Parathyroid adenoma (tissue), 2 donors: Measurements from ENCODE around the gene TBC1D7.
"Not testable (repeated sequence)": the region's sequence is repeated elsewhere in the genome, so short reads cannot be mapped to it uniquely, and the experiment has no call there.

Source experiments
- H2AFZ ChIP-seq: fragments of 300-600 bp; sonication (generic); one replicate; pipeline ENCODE4 v1.7.0; 2017; ENCODE audit warnings: antibody characterized with exemption, mild to moderate bottlenecking
- H3K27ac ChIP-seq: fragments of 300-600 bp; sonication (generic); one replicate; pipeline ENCODE4 v1.7.0; 2017
- H3K27me3 ChIP-seq: fragments of 300-600 bp; sonication (generic); one replicate; pipeline ENCODE4 v1.7.0; 2017; ENCODE audit warnings: low read length; ENCODE audit not compliant: control insufficient read depth, insufficient read depth
- H3K36me3 ChIP-seq: fragments of 300-600 bp; sonication (generic); one replicate; pipeline ENCODE4 v1.7.0; 2017; ENCODE audit warnings: low read length; ENCODE audit not compliant: control insufficient read depth, insufficient read depth
- H3K4me1 ChIP-seq: fragments of 300-600 bp; sonication (generic); one replicate; pipeline ENCODE4 v1.7.0; 2017; ENCODE audit warnings: control low read depth
- H3K4me2 ChIP-seq: fragments of 300-600 bp; sonication (generic); one replicate; pipeline ENCODE4 v1.7.0; 2017; ENCODE audit warnings: low read length
- H3K4me3 ChIP-seq: fragments of 300-600 bp; sonication (generic); one replicate; pipeline ENCODE4 v1.7.0; 2017; ENCODE audit warnings: low read depth, low read length
- H3K79me2 ChIP-seq: fragments of 300-600 bp; sonication (generic); one replicate; pipeline ENCODE4 v1.7.0; 2017; ENCODE audit warnings: control low read depth
- H3K9ac ChIP-seq: fragments of 300-600 bp; sonication (generic); one replicate; pipeline ENCODE4 v1.7.0; 2017; ENCODE audit warnings: mild to moderate bottlenecking
- H3K9me3 ChIP-seq: fragments of 300-600 bp; sonication (generic); one replicate; pipeline ENCODE4 v1.7.0; 2017; ENCODE audit warnings: low read length; ENCODE audit not compliant: control insufficient read depth
- TF ChIP-seq, protein P1 (sequence below): fragments of 300-600 bp; sonication (generic); IDR thresholded peaks from one replicate; pipeline ENCODE4 v1.7.0; 2017; ENCODE audit warnings: antibody characterized with exemption, mild to moderate bottlenecking
- donor health status: primary hyperparathyroidism.

TBC1D7 gene

GRCh38 chr6:13328875-13329183 lies 492 bp upstream of the TBC1D7 start:
- H3K4me2 ChIP-seq: peak overlapping the region; percentile 98
- peaks cover 4% of the 10 kb centered on the region for H3K4me1 ChIP-seq
- peak overlapping the region; percentile 98 for H2AFZ ChIP-seq
- TF ChIP-seq, protein P1, sequence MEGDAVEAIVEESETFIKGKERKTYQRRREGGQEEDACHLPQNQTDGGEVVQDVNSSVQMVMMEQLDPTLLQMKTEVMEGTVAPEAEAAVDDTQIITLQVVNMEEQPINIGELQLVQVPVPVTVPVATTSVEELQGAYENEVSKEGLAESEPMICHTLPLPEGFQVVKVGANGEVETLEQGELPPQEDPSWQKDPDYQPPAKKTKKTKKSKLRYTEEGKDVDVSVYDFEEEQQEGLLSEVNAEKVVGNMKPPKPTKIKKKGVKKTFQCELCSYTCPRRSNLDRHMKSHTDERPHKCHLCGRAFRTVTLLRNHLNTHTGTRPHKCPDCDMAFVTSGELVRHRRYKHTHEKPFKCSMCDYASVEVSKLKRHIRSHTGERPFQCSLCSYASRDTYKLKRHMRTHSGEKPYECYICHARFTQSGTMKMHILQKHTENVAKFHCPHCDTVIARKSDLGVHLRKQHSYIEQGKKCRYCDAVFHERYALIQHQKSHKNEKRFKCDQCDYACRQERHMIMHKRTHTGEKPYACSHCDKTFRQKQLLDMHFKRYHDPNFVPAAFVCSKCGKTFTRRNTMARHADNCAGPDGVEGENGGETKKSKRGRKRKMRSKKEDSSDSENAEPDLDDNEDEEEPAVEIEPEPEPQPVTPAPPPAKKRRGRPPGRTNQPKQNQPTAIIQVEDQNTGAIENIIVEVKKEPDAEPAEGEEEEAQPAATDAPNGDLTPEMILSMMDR: no peak
- no peaks in the 10 kb centered on the region for H3K36me3 ChIP-seq
- no peaks in the 10 kb centered on the region for H3K9me3 ChIP-seq
- no peaks in the 10 kb centered on the region for H3K27me3 ChIP-seq
- peak overlapping the region; percentile 91 for H3K4me3 ChIP-seq
- peak overlapping the region; percentile 87 for H3K27ac ChIP-seq
- H3K9ac ChIP-seq: peak overlapping the region; percentile 61
- H3K79me2 ChIP-seq: no peaks in the 10 kb centered on the region

GRCh38 chr6:13327691-13328075 lies 654 bp downstream of the TBC1D7 start:
- Histone ChIP-seq H3K4me2 (peak overlapping the region; percentile 98), H2AFZ (peak overlapping the region; percentile 98), H3K27me3 (no peaks in the 10 kb centered on the region), H3K27ac (peak overlapping the region; percentile 87), H3K9ac (no peak overlapping the region), H3K79me2 (no peaks in the 10 kb centered on the region), H3K4me3 (peak overlapping the region; percentile 91), H3K9me3 (no peaks in the 10 kb centered on the region), H3K36me3 (no peaks in the 10 kb centered on the region), H3K4me1 (peaks cover 4% of the 10 kb centered on the region)
- TF ChIP-seq, protein P1: no peak

DNA sequence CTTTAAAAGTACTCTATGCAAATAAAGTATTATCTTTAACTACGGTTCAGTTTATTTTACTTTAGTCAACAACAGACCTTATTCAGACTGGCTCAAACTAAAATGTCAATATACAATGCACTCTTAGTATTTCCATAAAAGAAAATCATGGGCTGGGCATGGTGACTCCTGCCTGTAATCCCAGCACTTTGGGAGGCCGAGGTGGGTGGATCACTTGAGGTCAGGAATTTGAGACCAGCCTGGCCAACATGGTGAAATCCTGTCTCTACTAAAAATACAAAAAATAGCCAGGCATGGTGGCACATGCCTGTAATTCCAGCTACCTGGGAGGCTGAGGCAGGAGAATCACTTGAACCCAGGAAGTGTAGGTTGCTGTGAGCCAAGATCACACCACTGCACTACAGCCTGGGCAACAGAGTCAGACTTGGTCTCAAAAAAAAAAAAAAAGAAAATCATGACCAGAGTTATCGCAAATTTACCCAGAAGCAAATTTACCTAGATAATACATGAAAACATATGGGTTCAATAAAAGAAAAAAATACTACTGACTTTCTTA lies 2.2 kb downstream of the TBC1D7 start:
- not testable (repeated sequence) for H3K27ac ChIP-seq, H3K79me2 ChIP-seq, H3K4me3 ChIP-seq, H3K9me3 ChIP-seq, H2AFZ ChIP-seq, H3K27me3 ChIP-seq, H3K4me1 ChIP-seq, H3K9ac ChIP-seq, H3K36me3 ChIP-seq, H3K4me2 ChIP-seq

GRCh38 chr6:13319891-13320564 lies 8.3 kb downstream of the TBC1D7 start:
- H3K79me2 ChIP-seq: no peaks in the 10 kb centered on the region
- H3K4me2 ChIP-seq: no peak overlapping the region
- H3K27me3 ChIP-seq: no peaks in the 10 kb centered on the region
- H3K9me3 ChIP-seq: no peaks in the 10 kb centered on the region
- H2AFZ ChIP-seq: no peak overlapping the region
- H3K27ac ChIP-seq: no peak overlapping the region
- H3K4me1 ChIP-seq: no peaks in the 10 kb centered on the region
- H3K9ac ChIP-seq: no peak overlapping the region
- no peaks in the 10 kb centered on the region for H3K36me3 ChIP-seq
- H3K4me3 ChIP-seq: no peak overlapping the region
- TF ChIP-seq, protein P1: no peak

DNA sequence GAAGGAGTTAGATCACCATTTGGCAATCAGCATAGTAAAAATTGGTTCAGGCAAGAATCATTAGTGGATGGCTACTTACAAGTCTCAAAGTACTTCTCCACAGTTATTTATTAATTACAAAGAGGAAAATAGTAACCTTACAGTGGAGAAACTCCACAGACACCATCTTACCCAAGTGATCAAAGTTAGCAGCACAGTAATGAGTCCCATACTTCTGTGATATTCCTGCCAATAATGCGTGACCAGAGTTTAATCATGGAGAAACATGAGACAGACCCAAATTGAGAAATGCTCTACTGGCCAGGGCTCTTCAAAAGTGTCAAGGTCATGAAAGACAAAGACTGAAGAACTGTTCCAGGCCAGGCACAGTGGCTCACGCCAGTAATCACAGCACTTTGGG lies 9.5 kb downstream of the TBC1D7 start:
- Histone ChIP-seq H3K27ac (no peak overlapping the region), H3K4me2 (no peak overlapping the region), H3K4me1 (no peaks in the 10 kb centered on the region), H3K9me3 (no peaks in the 10 kb centered on the region), H3K79me2 (no peaks in the 10 kb centered on the region), H3K9ac (no peak overlapping the region), H2AFZ (no peak overlapping the region), H3K27me3 (no peaks in the 10 kb centered on the region), H3K36me3 (no peaks in the 10 kb centered on the region), H3K4me3 (no peak overlapping the region)
- TF ChIP-seq, protein P1: no peak
